ENCODE results near the gene PVALB. TPM values are rescaled to one million over a fixed set of nuclear protein-coding genes. Genes with fewer than 3 reads are reported as not detected.

PVALB gene
- total RNA-seq = 0.81 TPM

- DNase-seq (ENCODE audit: low spot score) = no peak
- peak; percentile 85 for ATAC-seq
Measured at GRCh38 chr22:36816636-36817524, at the start of gene PVALB. Gene PVALB, minus strand, starts transcription at chr22:36817035. Its CDS starts 30 bp downstream, at chr22:36817005.

- DNase-seq (ENCODE audit: low spot score) (no peak), ATAC-seq (no peak)
Measured at GRCh38 chr22:36865346-36865745, 48.5 kb upstream of the PVALB start.

- no peak for DNase-seq (ENCODE audit: low spot score)
Measured at GRCh38 chr22:36864454-36865215, 47.8 kb upstream of the PVALB start.

GRCh38 chr22:36863979-36864378 is 47.1 kb upstream of the PVALB start:
- no peak for DNase-seq (ENCODE audit: low spot score)
- no peak for ATAC-seq

More at GRCh38 chr22:36864454-36865215, 47.8 kb upstream of the PVALB start:
- no peak for ATAC-seq

- DNase-seq (ENCODE audit: low spot score) = no peak
- ATAC-seq = no peak
Measured at GRCh38 chr22:36863281-36863680, 46.4 kb upstream of the PVALB start.

GRCh38 chr22:36862251-36863242 is 45.7 kb upstream of the PVALB start:
- no peak for DNase-seq (ENCODE audit: low spot score)
- peak; percentile 29 for ATAC-seq

- ATAC-seq = peak; percentile 17
Measured at GRCh38 chr22:36860821-36861659, 44.2 kb upstream of the PVALB start, which contains the start of gene NCF4. Gene NCF4, plus strand, starts transcription at chr22:36861006. Its CDS starts 166 bp downstream, at chr22:36861172.

GRCh38 chr22:36860438-36860820 is 43.6 kb upstream of the PVALB start:
- ATAC-seq = no peak
- no peak for DNase-seq (ENCODE audit: low spot score)

More at GRCh38 chr22:36860821-36861659, 44.2 kb upstream of the PVALB start, which contains the start of gene NCF4:
- DNase-seq (ENCODE audit: low spot score) = peak; percentile 61

GRCh38 chr22:36860017-36860416 is 43.2 kb upstream of the PVALB start:
- no peak for ATAC-seq
- DNase-seq (ENCODE audit: low spot score) = no peak

- ATAC-seq = no peak
- DNase-seq (ENCODE audit: low spot score) = no peak
Measured at GRCh38 chr22:36858966-36859365, 42.1 kb upstream of the PVALB start.

- DNase-seq (ENCODE audit: low spot score) (no peak), ATAC-seq (no peak)
Measured at GRCh38 chr22:36858156-36858555, 41.3 kb upstream of the PVALB start.

- DNase-seq (ENCODE audit: low spot score) (no peak), ATAC-seq (no peak)
Measured at GRCh38 chr22:36856792-36857135, 39.9 kb upstream of the PVALB start.

- ATAC-seq (peak; percentile 99), DNase-seq (ENCODE audit: low spot score) (peak; percentile 93)
Measured at GRCh38 chr22:36856121-36856791, 39.4 kb upstream of the PVALB start.

GRCh38 chr22:36855478-36855877 is 38.6 kb upstream of the PVALB start:
- ATAC-seq (no peak), DNase-seq (ENCODE audit: low spot score) (no peak)

- peak; percentile 32 for ATAC-seq
- DNase-seq (ENCODE audit: low spot score) = peak; percentile 61
Measured at GRCh38 chr22:36853407-36854099, 36.7 kb upstream of the PVALB start.

GRCh38 chr22:36852056-36852973 is 35.5 kb upstream of the PVALB start:
- ATAC-seq (no peak), DNase-seq (ENCODE audit: low spot score) (no peak)

- DNase-seq (ENCODE audit: low spot score) = no peak
Measured at GRCh38 chr22:36850682-36851081, 33.8 kb upstream of the PVALB start.

More at GRCh38 chr22:36850682-36851081, 33.8 kb upstream of the PVALB start:
- no peak for ATAC-seq
